GM18861 (cell line): ENCODE results near the gene PLXNA3.

Experiments
- ATAC-seq: cut with Tn5 transposase; IDR thresholded peaks from one replicate; pipeline ENCODE4 v1.9.1; 2021; ENCODE audit not compliant: unreplicated experiment

PLXNA3 gene

GRCh38 chrX:154525606-154526490, 67.8 kb downstream of the PLXNA3 start:
- no peak for ATAC-seq

DNA sequence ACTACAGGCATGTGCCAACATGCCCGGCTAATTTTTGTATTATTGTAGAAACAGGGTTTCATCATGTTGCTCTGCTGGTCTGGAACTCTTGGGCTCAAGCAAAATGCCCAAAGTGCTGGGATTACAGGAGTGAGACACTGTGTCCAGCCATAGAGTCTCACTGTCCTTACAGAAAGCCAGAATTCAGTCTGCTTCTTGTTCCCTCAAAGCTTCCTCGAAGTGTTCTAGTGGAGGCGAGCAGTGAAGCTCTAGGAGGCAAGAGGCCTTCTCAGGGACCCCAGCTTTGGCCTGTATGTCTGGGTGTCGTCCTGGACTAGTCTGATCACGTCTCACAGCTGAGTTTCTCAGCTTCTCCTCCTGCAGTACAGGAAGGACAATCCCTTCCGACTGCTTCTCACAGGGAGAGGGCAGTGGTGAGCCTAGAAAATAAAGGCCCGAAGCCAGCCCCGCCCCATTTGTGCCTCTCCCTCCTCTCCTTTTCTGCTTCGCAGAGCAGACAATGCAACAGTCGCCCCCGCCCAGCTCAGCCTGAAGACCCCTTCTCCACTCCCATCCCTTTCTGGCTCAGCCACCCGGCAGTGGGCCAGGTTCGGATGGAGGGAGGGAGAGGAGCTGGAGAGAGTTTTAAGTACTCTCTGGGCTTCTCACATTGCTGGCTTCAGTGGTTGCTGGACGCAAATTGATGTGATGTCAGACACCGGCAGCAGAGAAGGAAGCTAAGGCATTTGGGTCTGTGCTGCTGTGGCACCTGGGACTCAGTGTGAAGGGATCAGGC, 69.0 kb downstream of the PLXNA3 start:
- ATAC-seq, result peak; percentile 60
